Stimulated activated CD4-positive, alpha-beta T cell treated with anti-CD3 and anti-CD28 coated beads, Interleukin-1b, Interleukin-23, amount 100 ng/mL, for 4 hours (primary cell): ENCODE data around the gene DCTN5.

ENCODE experiments used
- DNase-seq, 2 donors: peaks; one replicate each; pipeline ENCODE4 v3.0.0-alpha.2; 2020; ENCODE audit warnings: low read depth in 2 of 2

The DCTN5 gene

DNA sequence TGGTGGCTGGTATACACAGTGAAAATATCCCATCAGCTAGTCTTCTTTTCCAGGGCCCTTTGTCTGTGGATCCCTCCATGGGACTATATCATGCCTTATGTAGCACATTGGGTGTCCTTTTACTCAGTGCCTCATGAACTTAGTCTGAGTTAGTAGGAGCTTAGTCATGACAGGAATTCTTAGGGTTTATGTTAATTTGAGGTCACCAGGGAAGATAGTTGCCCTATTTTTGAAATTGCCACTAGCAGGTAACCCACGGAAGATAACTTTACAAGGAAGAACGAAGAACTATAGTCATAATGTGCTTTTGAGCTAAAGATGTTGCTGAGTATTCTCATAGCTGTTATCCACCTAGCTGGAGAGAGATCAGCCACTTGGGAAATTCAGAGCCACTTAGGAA lies 22.7 kb downstream of the DCTN5 start:
- no peak for DNase-seq

DNA sequence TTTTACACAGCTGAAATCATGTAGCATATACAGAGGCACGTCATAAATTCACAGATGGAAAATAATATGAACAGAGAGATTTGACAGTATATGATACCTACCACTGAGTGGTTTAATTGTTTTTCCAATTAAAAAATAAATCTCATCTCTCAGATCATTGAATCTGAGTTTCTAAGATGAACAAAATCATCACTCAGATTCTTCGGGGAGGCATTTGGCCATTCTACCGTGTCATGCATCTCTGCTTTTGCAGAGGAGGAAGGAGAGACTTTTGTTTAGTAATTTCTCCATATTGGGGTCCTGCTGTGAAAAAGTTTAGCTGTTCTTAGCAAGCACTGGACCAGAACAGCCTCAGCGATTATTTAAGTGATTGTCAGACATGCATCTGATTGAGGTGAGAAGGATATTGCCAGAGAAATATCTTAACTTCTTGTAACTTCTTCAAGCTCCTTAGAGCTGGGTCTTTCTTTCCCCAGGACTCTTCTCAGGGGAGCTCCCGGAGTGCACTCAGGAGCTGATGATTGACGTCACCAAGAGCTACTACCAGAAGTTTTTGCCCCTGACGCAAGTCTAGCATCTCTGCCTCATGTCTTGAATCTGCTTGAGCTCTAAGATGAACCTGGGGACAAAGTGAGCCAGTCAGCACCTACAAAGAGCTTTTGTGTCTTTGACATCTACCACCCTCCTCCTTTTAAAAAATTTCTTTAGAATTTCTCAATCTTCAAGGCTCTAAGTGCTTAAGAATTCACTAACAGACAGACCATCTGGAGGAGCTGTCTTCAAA lies 25.5 kb downstream of the DCTN5 start:
- DNase-seq, result no peak

DNA sequence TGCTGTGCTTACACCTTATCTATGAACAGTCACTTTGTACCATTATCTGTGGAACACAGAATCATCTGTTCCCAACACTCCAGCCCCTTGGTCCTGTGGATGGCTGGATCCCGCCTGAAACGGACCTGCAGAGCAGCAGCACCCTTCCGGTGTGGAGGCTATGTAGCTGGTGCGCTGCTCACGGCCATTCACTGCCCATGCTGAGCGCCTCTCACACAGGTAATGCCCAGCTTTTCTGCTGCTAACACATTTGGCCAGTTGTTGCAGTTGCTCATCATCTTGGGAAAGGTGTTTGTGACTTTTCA lies 26.0 kb downstream of the DCTN5 start:
- DNase-seq, result no peak

DNA sequence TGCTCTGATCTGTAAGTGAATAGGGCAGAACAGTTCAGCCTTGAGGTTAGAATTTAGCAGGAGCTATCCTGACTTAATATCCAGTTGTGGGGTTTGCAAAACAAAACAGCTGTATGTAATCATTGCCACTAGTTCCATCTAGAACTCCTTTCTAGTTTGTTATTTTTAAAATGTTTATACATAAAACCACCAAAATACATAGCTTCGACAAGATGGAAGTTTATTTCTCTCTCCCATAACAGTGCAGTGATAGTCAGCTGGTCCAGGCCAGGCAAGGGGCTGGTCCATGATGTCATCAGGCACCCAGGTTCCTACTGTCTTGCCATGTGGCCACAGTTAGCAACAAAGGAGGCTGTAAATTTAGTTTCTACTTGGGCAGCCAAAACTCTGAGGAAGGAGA lies 27.0 kb downstream of the DCTN5 start:
- DNase-seq, result no peak

DNA sequence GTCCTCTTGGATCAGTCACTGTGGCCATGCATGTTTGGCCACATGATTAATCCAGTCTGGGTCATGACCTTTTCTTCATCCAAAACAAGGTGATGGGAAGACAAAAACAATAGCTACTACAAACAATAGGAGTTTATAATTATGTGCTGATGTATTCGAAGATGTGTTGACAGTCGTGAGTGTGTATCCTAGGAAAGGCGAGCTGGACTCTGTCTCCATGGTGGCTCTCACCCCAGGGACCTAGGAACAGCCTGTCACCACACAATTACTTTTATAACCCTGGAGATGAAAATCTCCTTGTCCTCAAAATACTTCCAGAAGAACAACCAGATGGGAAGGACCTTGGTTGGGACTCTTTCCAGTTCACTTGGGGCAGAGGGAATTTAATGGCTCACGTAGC lies 27.6 kb downstream of the DCTN5 start:
- no peak for DNase-seq

DNA sequence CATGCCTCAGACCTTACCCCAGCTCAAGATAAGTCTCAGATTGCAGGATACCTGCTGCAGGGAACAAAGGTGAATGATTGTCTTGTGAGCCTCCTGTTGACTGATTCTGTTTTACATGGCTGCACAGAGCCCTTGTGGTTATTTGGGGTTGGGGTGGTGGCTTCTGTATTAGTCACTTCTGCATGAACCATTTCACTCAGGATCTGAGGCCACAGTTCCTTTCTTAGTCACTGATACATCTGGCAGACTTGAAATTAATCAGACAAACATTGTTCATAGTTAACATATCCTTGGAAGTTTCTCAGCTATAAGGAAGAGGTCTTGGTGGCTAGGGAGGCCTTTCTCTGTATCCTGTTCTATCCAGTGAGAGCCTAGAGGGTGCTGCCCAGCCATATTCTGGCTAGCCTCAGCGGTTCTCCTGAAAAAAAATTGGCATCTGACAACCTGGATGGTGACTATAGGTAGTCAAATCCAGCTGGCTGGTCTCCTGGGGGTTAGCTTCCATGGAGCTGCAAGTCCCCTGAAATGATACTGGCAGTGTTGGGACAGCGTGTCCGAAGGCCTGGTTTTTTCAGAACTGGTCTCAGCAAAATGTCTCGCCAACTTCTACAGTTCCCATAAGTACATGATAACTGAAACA lies 29.0 kb downstream of the DCTN5 start:
- no peak for DNase-seq

DNA sequence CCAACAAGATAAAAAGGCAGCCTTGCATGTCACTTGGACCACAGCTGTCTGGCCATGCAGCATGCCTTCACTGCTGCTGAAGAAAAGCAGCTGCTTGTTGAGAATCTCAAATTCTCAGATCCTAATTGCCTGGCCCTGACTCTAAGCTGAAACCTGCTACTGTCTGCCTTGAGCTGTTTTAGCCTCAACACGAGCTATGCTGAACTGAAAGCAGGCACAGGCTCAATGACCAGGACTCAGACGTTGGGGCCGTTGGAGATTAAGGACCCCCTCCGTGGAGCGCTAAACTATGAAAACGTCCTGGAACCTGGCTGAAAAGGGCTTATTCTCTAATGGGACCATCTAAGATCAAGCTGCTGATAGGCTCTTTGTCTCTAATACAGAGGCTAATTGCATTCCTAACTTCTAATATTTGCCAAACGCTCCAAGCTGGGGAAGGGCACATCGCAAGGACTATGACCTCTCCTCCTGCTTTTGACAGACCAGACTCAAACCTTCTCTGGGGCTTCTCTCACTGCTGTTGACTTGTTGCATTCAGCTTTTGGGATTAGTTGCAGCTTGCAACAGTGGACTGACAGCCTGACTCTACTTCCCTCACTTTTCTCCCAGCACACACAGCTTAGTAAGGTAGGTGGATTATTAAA lies 32.8 kb downstream of the DCTN5 start:
- no peak for DNase-seq

DNA sequence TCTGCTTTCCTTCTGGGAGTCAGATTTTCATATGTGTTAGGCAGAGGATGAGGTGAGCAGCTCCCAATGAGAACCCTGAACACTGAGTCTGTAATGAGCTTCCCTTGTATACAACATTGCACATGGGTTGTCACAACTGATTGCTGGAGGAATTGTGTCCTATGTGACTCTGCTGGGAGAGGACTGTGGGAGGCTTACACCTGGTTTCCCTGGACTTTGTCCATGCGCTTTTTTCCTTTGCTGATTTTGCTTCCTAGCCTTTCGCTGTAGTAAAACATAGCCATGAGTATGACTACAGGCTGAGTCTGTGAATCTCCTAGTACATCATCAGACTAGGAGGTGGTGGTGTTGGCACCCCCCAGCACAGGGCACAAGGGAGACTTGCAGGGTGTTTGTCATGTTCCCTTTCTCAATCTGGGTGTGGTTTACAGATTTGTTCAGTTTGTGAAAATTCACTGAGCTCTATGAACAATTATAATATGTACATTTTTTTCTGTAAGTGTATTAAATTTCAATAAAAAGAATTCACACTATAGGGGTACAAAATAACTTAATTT lies 35.7 kb downstream of the DCTN5 start:
- no peak for DNase-seq

- peak; percentile 49 to 68 for DNase-seq
Observed at GRCh38 chr16:23678430-23679273, 37.4 kb downstream of the DCTN5 start, which contains the start of gene PLK1. PLK1 (plus strand) TSS chr16:23678889; CDS start chr16:23678933, 44 bp downstream.

DNA sequence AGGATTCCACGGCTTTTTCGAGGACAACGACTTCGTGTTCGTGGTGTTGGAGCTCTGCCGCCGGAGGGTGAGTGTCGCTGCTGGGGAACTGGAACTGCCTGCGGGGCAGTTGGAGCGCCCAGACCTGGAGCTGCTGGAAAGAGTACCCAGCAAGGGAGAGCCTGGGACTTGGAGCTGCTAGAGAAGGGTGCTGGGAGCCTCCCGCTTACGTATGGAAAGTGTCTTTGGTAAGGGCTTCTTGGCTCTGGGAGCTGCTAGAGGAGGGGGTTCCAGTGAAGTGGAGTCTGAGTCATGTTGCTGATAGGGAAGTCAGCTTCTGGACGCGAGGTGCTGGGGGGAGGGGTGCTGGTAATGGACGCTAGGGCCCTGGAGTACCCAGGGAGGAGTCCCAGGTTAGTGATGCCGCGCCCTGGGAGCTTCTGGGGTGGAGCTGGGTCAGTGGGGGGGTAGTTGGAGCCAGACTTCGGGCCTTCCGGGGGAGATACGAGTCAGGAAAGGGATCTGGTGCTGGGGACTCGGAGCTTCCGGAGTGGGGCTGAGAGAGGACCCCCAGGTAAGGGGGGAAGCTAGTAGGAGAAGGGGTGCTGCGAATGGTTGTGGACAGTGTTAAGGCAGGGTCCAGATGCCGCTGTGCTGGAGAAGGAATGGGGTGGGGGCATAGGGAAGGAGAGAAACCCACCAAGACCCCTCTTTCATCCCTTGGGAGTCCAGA lies 38.2 kb downstream of the DCTN5 start:
- DNase-seq, result no peak

GRCh38 chr16:23679986-23680336 lies 38.7 kb downstream of the DCTN5 start:
- DNase-seq, result no peak

- no peak for DNase-seq
Observed at GRCh38 chr16:23682181-23682580, 40.9 kb downstream of the DCTN5 start.

GRCh38 chr16:23683487-23683886 lies 42.2 kb downstream of the DCTN5 start:
- DNase-seq, result no peak

DNA sequence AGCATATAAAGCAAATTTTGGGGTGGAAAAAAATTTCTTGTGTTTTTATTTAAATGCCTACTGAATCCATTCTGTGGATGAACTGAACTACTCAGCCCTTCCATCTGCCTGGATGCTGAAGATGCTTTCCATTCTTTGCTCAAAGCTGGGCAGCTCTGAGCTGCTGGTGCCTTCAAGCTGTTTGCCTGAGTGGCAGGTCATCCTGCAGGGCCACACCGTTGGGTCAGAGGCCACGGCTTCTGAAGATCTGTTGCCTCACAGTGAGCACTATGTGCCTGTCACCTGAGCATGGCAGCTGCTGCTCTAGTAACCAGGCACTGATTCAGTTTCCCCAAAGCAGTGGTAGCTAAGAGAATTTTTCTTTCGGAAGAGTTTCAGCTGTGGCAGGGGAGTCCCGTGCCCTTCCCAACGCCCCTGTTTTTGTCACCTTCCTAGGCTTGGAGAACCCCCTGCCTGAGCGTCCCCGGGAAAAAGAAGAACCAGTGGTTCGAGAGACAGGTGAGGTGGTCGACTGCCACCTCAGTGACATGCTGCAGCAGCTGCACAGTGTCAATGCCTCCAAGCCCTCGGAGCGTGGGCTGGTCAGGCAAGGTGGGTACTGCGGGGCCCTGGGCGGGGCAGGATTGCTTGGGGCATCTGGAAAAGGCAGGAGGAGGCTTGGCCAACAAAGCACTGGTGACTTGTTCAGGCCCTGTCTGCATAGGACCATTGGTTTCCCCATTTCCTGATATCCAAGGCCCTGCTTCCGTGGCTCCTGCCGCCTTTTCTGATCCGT lies 46.0 kb downstream of the DCTN5 start:
- no peak for DNase-seq

DNA sequence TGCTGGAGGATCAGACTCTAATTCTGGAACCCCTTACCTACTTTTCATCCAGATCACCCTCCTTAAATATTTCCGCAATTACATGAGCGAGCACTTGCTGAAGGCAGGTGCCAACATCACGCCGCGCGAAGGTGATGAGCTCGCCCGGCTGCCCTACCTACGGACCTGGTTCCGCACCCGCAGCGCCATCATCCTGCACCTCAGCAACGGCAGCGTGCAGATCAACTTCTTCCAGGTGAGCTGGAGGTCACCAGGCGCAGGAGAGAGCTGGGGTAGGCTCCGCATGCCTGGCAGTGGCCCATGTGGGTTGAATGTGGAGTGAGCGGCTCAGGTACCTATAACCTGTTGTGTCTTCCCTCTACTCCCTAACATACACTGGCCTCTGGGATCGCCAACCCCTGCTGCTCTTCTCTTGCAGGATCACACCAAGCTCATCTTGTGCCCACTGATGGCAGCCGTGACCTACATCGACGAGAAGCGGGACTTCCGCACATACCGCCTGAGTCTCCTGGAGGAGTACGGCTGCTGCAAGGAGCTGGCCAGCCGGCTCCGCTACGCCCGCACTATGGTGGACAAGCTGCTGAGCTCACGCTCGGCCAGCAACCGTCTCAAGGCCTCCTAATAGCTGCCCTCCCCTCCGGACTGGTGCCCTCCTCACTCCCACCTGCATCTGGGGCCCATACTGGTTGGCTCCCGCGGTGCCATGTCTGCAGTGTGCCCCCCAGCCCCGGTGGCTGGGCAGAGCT lies 48.3 kb downstream of the DCTN5 start:
- DNase-seq, result no peak

DNA sequence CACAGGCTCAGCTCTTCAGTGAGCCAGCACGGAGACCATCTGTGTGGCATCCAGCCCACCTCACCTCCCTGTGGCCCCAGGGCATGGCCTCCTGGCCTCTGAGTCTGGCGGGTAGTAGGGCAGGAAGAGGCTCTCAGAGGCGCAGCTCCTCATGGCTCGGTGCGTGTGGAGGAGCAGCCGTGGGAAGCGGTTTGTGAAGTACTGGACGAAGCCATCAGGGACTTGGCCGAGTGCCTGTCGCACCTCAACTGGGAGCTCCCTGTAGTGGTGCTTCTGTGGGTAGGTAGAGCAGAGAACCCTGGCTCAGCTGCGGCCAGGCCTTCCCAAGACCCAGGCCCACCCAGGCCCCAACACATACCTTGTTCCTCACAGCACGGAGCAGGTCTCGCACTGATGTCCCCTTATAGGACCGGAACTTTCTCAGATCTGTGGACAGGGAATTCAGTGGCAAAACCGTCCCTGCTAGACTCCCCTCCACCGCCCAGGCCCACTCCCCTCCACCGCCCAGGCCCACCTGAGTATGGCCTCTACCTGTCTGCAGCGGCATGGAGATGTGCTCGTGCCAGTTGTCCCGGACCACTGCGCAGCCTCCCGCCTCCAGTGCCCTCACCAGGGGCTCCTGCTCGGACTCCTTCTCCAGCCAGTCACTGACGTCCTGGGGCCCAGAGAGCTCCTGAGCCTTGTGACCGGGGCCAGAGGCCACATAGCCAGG lies 49.7 kb downstream of the DCTN5 start:
- DNase-seq, result no peak

- no peak for DNase-seq
Observed at GRCh38 chr16:23691483-23692189, 50.4 kb downstream of the DCTN5 start.

- no peak for DNase-seq
Observed at GRCh38 chr16:23692190-23692837, 51.0 kb downstream of the DCTN5 start.
